Measurements from ENCODE around the gene FYN.

DNA sequence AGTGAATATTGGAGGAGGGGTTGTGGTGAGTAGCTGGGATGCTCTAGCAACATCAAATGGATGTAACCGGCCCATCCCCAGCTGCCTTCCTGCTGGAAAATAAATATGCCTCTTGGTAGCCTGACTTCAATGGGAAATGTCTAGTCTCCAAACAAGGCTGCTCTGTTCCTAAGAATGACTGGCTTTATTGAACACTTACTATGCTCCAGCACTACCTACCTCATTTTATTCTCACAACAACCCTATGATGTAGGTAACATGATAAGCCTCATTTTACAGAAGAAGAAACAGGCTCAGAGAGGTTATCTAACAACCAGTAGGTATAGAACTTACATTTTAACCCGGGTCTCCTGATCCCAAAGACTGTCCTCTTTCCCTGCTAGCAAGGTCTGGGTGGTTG lies 93.6 kb downstream of the FYN start:
- TF ChIP-seq CTCF (conservative IDR thresholded peaks at IDR 0.05), result no peak
- no peak for TF ChIP-seq ZFX (IDR thresholded peaks at IDR 0.05)

Data from C4-2B (cell line).